NCI-H345 (cell line): Measurements from ENCODE around the gene AKAP6.

Experiments used
- DNase-seq: peaks from one replicate; lab custom pipeline; 2025; lab: John Stamatoyannopoulos, UW

The AKAP6 gene

DNA sequence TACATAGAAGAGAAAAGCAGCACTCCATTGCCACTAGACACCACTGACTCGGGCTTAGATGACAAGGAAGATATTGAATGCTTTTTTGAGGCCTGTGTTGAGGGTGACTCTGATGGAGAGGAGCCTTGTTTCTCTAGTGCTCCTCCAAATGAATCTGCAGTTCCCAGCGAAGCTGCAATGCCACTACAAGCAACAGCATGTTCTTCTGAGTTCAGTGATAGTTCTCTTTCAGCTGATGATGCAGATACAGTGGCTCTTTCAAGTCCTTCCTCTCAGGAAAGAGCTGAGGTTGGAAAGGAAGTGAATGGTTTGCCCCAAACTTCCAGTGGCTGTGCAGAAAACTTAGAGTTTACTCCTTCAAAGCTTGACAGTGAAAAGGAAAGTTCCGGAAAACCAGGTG lies 495.1 kb downstream of the AKAP6 start:
- DNase-seq: no peak

GRCh38 chr14:32825058-32825457 lies 496.0 kb downstream of the AKAP6 start:
- DNase-seq: no peak

- DNase-seq: no peak
Observed at GRCh38 chr14:32826404-32827082, 497.4 kb downstream of the AKAP6 start.

- no peak for DNase-seq
Observed at GRCh38 chr14:32827514-32827913, 498.4 kb downstream of the AKAP6 start.

DNA sequence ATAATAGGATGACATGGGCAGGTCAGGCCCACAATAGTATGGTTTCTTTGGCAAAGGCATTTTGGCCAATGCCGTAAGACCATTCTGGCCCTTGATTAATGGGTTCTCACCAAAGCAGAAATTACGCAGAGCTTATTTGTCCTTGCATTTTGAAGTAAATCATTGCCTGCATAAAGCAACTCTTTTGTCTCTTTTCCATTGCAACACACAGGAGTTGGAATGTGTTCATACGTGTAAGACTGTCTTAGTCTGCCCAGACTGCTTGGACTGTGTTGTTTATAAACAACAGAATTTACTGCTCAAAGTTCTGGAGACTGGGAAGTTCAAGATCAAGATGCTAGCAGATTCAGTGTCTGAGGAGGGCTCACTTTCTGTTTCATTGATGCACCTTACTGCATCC lies 506.8 kb downstream of the AKAP6 start:
- DNase-seq: no peak

DNA sequence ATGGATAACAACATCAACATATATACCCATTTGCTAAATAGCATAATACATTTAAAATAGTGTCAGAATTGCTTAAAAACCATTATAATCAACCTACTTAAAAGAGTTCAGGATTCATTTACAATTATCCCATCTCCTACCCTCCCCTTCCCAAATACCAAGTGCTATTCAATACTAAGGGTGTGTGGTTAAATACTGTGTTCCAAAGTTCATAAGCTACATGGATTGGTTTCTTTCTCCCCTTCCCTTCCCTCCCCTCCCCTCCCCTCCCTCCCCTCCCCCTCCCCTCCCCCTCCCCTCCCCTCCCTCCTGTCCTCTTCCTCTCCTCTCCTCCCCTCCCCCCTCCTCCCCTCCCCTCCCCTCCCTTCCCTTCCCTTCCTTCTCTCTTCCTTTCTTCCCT lies 512.6 kb downstream of the AKAP6 start:
- no peak for DNase-seq

DNA sequence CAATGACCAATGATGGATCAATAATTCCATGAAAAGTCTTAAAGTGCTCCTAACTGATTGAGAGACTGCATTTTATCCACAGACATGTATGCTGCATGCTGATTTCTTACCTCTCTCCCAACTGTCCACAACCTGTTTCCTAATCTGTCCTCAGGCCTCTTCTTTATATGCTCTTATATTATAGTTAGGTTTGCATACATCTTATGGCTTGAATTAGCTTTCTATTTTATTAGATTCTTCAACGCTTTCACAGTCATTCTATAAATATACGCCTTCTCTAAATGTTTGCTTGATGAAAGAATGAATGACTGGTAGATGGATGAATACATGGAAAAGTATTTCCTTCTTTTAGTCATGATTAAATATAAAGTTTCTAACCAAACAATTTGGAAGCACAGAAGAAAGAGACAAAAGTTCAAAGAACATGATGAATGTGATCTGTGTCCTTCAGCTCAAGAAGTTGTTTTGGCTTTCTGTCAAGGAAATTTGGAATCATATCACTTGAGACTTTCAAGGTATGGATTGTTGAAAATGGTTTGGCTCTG lies 517.8 kb downstream of the AKAP6 start:
- no peak for DNase-seq

DNA sequence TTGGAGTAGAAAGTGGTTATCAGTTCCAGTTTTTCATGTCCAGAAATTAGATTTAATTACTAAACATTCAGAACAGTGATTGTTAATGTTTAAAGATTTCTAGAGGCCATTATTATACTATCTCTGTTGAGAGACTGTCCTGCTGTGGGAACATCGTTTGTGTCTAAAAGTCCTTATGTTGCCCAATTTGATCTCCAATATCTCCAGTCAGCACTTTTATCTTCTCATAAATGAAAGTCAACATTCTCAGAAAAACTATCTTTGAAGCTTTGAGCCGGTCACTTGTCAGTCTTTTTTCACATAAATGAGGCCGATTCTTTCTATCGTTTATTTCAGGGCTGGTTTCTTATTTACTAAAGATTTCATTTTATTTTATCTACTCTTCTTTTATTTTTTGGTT lies 518.8 kb downstream of the AKAP6 start:
- DNase-seq: no peak

- DNase-seq: no peak
Observed at GRCh38 chr14:32865827-32866376, 536.8 kb downstream of the AKAP6 start.

DNA sequence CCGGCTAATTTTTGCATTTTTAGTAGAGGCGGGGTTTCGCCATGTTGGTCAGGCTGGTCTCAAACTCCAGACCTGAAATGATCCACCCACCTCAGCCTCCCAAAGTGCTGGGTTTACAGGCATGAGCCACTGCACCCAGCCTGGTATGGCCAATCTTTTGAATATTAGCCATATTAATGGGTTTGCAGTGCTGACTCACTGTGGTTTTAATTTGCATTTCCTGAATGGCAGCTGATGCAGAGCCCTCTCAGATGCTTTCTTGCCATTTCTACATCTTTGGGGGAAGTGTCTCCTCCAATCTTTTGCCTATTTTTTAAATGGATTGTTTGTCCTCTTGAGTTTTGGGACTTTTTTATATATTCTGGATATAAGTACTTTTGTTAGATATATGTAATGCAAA lies 554.1 kb downstream of the AKAP6 start:
- no peak for DNase-seq
